HTR-8/SVneo (cell line): ENCODE results near the gene TMEM82.
A peak's percentile ranks its signal among the peaks of the same experiment; 100 is the strongest.
"Not testable (repeated sequence)": the region's sequence is repeated elsewhere in the genome, so short reads cannot be mapped to it uniquely, and the experiment has no call there.

Experiments
- DNase-seq: peaks from one replicate; pipeline ENCODE4 v3.0.0; 2011; ENCODE audit warnings: low spot score, mixed read lengths; ENCODE audit not compliant: insufficient read length
- FAIRE-seq: peaks from 2 replicates; lab custom pipeline; 2011; peaks lifted over from hg19 to GRCh38; lab: Jason Lieb, UNC

The TMEM82 gene

GRCh38 chr1:15742339-15742801 is at the start of gene TMEM82:
Gene TMEM82, plus strand, starts transcription at chr1:15742499. Its CDS starts 61 bp downstream, at chr1:15742560.
- DNase-seq (no peak), FAIRE-seq (no peak)

GRCh38 chr1:15693371-15693770 is 48.9 kb upstream of the TMEM82 start:
- DNase-seq = no peak
- FAIRE-seq = no peak

GRCh38 chr1:15696956-15697521 is 45.3 kb upstream of the TMEM82 start:
- FAIRE-seq (no peak), DNase-seq (no peak)

GRCh38 chr1:15698201-15698600 is 44.1 kb upstream of the TMEM82 start:
- FAIRE-seq = no peak
- no peak for DNase-seq

- not testable (repeated sequence) for FAIRE-seq, DNase-seq
Observed at GRCh38 chr1:15699321-15699720, 43.0 kb upstream of the TMEM82 start.

- FAIRE-seq (no peak), DNase-seq (no peak)
Observed at GRCh38 chr1:15700508-15700907, 41.8 kb upstream of the TMEM82 start.

GRCh38 chr1:15701784-15702183 is 40.5 kb upstream of the TMEM82 start:
- no peak for DNase-seq
- FAIRE-seq = no peak

GRCh38 chr1:15702722-15703550 is 39.4 kb upstream of the TMEM82 start:
- DNase-seq = no peak

GRCh38 chr1:15703562-15703961 is 38.7 kb upstream of the TMEM82 start:
- DNase-seq (peak; percentile 71), FAIRE-seq (no peak)

More at GRCh38 chr1:15702722-15703550, 39.4 kb upstream of the TMEM82 start:
- FAIRE-seq = no peak

- DNase-seq (no peak), FAIRE-seq (no peak)
Observed at GRCh38 chr1:15704526-15705183, 37.6 kb upstream of the TMEM82 start.

- no peak for DNase-seq
- no peak for FAIRE-seq
Observed at GRCh38 chr1:15705184-15705566, 37.1 kb upstream of the TMEM82 start.

GRCh38 chr1:15706751-15707150 is 35.5 kb upstream of the TMEM82 start:
- no peak for FAIRE-seq
- no peak for DNase-seq

- FAIRE-seq (no peak), DNase-seq (no peak)
Observed at GRCh38 chr1:15707239-15707925, 34.9 kb upstream of the TMEM82 start.

GRCh38 chr1:15708486-15709137 is 33.7 kb upstream of the TMEM82 start:
- no peak for DNase-seq
- FAIRE-seq = no peak

- DNase-seq = no peak
- FAIRE-seq = no peak
Observed at GRCh38 chr1:15709226-15709625, 33.1 kb upstream of the TMEM82 start.

GRCh38 chr1:15712168-15712567 is 30.1 kb upstream of the TMEM82 start:
- DNase-seq (no peak), FAIRE-seq (no peak)

- no peak for DNase-seq
- FAIRE-seq = no peak
Observed at GRCh38 chr1:15714406-15715136, 27.7 kb upstream of the TMEM82 start.

GRCh38 chr1:15717418-15718125 is 24.7 kb upstream of the TMEM82 start:
- FAIRE-seq = no peak
- no peak for DNase-seq

GRCh38 chr1:15718199-15718601 is 24.1 kb upstream of the TMEM82 start:
- FAIRE-seq (no peak), DNase-seq (no peak)
